GM13977 (cell line): ENCODE data around the gene GRIN2D.

Experiments
- DNase-seq: peaks from one replicate; pipeline ENCODE4 v3.0.0; 2012; ENCODE audit warnings: low spot score
- in situ Hi-C: fragments of 300-500 bp; cut with MboI; formaldehyde crosslinking; loops from one replicate; pipeline ENCODE4 v1.12.0; 2022; ENCODE audit warnings: low sequenced_read_pairs, low pct_unique_long_range_greater_than_20kb, mixed read lengths, inconsistent platforms; ENCODE audit not compliant: unreplicated experiment
- TF ChIP-seq, protein P1 (sequence below): IDR thresholded peaks from 2 replicates; pipeline ENCODE4 v1.5.1; 2012; ENCODE audit warnings: mild to moderate bottlenecking, control low read depth; ENCODE audit not compliant: insufficient read depth; ENCODE audit errors: extremely low read depth, missing control alignments

The GRIN2D gene

DNA sequence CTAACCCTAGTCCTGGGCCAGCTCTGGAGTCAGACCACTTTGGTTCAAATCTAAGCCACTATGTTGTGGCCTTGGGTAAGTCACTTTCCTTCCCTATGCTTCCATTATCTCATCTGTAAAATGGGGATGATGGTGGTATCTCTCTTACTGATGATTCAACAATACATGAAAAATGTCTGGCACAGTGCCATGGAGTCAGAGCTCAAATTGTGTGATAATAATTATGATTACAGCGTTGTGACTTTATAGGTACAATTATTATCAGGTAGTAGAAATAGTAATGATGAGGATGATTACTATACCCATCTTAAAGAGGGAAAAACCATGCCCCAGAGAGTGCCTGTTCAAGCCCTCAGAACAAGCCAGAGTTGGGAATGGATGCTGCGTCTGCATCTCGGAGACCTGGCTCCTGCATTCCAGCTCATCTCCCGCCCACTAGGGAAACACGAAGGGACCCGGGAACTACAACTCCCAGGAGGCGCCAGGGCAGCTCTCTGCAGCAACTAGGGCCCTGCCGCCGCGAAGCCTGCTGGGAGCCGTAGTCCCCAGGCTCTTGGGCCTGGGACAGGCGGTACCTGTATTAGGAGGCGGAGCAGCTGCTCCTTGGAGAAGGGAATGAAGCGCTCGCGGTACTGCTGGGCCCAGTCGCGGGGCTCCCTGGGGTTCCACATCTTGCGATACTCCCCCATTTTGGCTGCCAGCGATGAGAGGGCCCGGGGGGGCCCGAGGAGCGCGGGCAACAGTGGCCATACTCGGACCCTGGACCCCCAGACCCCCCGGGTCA, 30.6 kb upstream of the GRIN2D start:
- TF ChIP-seq, protein P1, sequence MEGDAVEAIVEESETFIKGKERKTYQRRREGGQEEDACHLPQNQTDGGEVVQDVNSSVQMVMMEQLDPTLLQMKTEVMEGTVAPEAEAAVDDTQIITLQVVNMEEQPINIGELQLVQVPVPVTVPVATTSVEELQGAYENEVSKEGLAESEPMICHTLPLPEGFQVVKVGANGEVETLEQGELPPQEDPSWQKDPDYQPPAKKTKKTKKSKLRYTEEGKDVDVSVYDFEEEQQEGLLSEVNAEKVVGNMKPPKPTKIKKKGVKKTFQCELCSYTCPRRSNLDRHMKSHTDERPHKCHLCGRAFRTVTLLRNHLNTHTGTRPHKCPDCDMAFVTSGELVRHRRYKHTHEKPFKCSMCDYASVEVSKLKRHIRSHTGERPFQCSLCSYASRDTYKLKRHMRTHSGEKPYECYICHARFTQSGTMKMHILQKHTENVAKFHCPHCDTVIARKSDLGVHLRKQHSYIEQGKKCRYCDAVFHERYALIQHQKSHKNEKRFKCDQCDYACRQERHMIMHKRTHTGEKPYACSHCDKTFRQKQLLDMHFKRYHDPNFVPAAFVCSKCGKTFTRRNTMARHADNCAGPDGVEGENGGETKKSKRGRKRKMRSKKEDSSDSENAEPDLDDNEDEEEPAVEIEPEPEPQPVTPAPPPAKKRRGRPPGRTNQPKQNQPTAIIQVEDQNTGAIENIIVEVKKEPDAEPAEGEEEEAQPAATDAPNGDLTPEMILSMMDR: no peak
- in situ Hi-C loops: no loop called here
- DNase-seq: peak; percentile 87

DNA sequence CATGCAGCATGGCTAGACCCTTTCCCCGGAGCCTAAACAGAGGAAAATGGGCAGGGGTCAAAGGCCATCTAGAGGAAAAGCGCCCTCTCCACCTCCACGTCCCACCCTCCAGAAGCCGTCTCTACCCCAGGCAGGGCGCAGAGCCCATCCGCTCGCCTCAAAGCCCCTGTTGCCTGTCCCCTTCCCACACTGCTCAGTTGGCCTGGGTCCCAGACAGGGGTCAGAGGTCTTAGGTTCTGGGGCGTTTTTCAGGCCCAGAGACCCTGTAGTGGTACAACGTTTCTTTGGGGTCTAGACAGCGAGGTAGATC, 30.0 kb upstream of the GRIN2D start:
- TF ChIP-seq, protein P1: no peak
- in situ Hi-C loops: no loop called here
- DNase-seq: peak; percentile 21

DNA sequence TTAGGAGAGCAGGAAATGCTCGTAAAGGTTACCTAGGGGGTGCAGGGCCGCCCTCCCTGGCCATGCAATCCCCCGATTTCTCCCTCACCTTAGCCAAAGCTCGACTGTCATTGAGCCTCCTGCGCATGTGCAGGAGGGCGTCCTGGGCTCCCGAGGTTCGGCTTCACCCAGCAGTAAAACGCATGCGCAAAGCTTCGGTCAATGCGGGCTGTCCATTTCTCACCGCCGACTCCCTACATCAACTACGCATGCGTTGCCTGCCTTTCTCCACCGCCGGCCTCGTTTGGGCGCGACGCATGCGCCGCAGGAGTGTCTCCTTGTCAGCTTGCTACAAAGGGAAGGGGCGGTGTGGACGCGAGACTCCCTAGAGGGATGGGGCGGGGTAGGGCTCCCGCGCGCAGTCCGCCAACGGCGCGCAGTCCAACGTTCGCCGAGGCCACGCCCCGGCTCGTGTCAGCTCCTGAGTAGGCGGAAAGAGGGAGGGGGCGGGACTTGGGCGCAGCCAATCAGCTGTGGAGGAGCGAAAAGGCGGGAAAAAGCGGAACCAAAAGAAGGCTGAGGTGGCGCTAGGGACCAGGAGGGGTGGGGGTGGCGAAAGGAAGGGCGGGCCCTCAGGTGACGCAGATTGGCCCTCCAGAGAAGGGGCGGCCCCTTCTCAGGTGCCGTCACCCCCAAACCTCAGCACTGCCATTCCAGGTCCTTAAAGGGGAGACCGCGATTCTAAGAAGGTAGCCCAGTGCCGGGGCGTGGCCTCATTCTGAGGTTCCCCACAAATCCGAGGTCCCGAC, 29.5 kb upstream of the GRIN2D start, which contains the start of the genes SYNGR4 and TMEM143:
Gene SYNGR4, plus strand, starts transcription at position 558 of the 788 bp plus-strand sequence. CDS start 1,476 bp downstream, outside the sequence.
Gene TMEM143, minus strand, starts transcription at position 131 of the 788 bp plus-strand sequence. Its CDS starts 20 bp downstream, at position 111.
- TF ChIP-seq, protein P1: no peak
- in situ Hi-C loops: no loop called here
- peak; percentile 98 for DNase-seq

DNA sequence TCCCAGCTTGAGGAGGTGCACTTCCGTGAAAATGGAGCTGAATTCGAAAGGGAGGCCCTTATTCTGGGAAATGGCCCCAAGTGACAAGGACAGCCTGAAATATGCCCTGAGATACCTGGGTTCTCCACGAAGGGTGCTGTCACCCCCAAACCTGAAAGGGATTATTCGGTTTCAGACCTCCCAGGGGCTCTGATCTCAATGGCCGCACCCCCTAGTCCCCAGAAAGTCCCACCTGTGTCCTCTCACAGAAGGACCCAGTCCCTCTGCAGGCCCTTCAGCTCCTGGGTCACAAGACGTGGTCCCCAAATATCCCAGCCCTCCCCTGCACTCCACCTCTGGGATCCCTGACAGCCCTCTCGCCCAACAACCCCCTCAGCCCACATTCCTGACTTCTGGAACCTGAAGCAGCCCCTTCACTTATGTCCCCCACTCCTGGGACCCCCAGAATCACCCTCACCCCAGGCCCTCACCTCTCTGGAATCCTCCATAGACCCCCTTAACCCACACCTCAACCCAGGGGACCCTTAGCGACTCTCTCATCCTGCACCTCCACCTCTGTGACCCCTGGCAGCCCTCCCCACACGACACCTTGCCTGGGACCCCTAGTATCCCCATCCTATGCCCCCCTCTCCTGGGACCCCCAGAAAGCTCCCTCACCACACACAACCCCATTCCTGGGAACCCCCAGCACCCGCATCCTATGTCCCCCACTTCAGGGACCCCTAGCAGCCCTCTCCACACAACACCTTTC, 28.7 kb upstream of the GRIN2D start:
- in situ Hi-C loops: no loop called here
- DNase-seq: no peak
- TF ChIP-seq, protein P1: no peak

DNA sequence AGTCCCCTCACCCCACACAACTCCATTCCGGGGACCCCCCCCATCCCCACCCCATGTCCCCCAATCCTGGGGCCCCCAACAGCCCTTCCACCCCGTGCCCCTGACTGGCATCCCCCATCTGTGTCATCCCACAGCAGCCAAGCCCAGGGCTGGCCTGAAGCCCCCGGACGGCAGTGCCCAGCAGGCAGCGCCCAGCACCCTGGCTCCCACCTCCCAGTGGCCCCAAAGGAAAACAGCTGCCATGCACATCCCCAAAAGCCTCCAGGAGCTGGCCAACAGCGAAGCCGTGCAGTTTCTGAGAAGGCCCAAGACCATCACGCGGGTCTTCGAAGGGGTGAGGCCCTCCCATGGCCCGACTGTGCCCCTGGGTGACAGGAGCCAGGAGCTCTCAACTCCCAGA, 27.9 kb upstream of the GRIN2D start:
- in situ Hi-C loops: no loop called here
- TF ChIP-seq, protein P1: no peak
- DNase-seq: no peak

DNA sequence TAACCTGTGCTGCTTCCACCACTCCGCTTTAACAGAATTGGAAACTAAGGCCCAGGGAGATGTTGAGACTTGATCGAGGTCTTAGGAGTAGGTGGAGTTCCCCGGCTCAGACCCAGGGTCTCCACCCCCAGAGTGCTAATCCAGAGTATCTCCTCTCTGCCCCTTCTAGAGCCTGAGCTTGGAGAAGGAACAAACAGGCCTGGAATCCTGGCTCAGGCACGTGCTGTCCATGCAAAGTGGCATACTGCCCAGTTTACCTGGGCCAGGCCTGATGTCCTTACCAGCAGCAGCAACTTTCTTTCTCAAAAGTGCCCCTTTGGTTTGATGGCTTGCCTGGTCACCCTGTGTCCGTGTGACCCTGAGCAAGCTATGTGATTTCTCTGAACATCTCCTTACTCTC, 25.6 kb upstream of the GRIN2D start:
- no peak for DNase-seq
- in situ Hi-C loops: no loop called here
- TF ChIP-seq, protein P1: no peak
